GM19238 (cell line): ENCODE data around the gene KIF3A.

Source experiments
- DNase-seq: peaks from one replicate; pipeline ENCODE4 v3.0.0; 2011; ENCODE audit warnings: low spot score; ENCODE audit not compliant: insufficient read length

KIF3A gene

DNA sequence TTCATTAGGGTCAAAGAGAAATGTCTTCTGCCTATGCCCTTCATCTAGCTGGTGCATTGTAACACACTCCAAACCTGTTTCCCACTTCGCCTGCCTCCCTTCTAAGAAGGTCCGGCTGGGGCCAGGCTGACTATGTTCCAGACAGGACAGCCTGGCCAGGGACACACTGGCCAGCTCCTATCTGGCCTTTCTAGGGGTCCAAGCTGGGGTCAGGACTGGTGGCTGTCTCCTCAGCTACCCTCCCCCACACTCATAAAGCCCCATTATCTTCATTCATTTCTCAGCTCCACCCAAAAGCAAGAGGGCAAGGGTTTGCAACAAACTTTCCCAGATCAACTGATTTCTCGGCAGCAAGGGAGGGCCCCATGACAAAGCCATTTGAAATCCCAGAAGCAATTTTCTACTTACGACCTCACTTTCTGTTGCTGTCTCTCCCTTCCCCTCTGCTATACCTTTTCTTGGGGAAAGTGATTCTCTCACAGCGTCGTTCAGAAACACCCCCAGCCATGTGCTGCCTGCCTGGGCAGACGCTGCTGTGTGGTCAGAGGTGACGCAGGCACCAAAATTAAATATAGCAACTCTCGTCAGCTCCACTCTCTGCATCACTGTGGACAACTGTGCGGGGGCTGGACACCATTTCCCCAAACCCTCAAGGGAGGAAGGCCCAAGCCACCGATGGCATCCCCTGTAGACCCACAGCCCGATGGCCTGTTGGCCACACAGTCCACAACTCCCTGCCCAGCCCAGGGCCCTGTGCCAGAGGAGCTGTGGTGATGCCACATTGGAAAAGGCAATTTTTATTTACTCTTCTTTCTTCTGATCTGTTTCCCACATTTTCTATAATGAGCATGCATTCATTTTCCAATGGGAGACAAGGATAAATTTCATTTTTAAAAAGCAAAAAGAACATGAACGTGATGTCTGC lies 73.3 kb downstream of the KIF3A start:
- peak; percentile 68 for DNase-seq

DNA sequence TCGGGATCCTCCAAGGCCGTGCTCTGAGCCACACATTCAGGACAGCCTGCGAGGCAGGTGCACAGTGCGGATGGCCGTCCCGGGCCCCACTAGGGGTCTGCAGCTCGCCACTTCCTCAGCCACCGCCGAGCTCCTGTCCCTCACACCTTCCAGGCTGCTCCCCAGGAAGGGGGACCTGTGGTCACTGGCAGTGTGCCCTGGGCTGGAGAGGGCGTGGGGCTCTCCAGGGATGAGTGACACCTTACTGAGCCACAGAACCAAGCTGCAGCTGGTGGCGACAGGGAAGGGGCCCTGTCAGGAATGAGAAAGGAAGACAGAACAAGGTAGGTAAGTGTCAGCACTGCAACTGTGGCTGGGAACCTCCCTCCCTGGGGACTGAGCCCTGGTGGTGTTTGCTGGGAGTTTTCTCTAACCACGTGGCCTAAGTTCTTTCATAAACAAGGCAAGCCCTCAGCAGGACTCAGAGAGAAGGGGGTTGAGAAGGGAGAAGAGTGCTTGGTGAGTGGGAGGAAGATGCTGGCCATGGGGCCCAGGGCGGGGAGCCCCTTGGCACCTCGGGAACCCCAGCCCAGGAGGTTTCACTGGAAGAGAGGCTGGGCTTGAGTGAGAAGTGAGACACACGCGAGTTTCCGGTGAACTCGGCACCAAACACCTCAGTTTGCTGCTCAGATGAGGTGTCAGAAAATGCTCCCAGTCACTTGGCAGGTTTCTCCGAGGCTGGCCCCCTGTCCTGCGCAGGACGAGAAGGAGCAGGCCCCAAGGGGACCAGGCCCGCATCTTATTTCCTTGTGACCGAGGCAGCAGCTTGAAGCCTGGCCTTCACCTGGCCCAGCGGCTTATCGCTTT lies 74.2 kb downstream of the KIF3A start:
- DNase-seq: peak; percentile 80

DNA sequence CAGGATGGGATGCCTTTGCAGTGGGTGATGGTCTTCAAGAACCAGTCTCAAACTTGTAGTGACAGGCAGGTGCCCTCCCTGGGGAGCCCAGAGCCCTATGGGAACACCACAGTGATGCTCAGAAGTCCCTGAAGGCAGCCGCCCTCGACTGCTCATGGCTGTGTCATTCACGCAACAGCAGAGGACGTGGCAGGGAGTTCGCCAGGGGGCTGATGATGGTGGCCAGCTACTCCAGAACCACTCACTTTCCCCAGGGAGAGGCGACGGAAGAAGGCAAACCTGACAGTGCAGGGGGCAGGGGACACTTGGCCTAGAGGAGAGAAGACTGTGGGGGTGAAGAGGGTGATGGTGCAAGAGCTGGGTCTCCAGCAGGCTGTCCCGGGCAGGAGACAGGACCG lies 75.3 kb downstream of the KIF3A start:
- no peak for DNase-seq

DNA sequence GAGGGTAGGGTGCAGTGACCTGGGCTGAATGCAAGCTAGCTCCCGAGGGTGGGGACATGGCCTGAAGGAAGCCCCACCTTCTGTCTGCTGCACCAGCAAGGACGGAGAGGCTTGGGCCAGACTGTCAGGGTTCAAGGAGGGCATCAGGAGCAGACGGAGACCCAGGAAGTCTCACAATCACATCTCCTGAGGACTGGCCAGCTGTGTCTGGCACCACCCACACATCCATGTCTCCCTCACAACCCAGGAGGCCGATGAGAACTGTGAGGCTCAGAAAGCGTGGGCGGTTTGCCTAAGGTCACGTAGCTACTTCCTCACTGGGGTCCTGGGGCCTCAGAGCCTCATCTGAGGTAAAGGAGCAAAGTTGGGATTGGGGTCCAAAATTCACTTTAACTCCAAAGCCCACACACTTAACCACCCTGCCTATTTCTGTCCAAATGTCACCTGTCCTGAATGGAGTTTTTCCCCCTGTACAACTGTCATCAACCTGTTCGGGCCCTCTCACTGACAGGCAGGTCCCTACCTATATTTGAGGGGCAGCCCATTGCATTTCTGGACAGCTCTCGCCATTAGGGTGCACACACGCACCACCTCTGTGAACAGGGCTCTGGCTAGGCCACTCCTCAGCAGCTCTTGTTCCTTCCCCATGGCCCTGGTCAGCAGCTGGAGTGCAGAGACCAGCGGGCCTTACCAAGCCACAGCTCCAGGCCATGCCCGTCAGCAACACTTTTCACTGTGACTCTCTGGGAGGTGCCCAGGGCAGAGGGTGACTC lies 75.9 kb downstream of the KIF3A start:
- DNase-seq: no peak

DNA sequence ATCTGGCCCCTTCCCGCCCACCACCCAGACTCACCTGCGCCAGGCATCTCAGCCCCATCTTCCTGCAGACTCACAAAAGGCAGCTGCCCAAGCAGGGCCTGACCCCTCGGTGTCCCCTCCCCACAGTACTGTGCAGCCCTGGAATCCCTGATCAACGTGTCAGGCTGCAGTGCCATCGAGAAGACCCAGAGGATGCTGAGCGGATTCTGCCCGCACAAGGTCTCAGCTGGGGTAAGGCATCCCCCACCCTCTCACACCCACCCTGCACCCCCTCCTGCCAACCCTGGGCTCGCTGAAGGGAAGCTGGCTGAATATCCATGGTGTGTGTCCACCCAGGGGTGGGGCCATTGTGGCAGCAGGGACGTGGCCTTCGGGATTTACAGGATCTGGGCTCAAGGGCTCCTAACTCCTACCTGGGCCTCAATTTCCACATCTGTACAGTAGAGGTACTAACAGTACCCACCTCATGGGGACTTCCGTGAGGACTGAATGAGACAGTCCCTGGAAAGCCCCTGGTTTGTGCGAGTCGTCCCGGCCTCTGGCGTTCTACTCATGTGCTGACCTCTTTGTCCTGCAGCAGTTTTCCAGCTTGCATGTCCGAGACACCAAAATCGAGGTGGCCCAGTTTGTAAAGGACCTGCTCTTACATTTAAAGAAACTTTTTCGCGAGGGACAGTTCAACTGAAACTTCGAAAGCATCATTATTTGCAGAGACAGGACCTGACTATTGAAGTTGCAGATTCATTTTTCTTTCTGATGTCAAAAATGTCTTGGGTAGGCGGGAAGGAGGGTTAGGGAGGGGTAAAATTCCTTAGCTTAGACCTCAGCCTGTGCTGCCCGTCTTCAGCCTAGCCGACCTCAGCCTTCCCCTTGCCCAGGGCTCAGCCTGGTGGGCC lies 77.5 kb downstream of the KIF3A start:
- no peak for DNase-seq

DNA sequence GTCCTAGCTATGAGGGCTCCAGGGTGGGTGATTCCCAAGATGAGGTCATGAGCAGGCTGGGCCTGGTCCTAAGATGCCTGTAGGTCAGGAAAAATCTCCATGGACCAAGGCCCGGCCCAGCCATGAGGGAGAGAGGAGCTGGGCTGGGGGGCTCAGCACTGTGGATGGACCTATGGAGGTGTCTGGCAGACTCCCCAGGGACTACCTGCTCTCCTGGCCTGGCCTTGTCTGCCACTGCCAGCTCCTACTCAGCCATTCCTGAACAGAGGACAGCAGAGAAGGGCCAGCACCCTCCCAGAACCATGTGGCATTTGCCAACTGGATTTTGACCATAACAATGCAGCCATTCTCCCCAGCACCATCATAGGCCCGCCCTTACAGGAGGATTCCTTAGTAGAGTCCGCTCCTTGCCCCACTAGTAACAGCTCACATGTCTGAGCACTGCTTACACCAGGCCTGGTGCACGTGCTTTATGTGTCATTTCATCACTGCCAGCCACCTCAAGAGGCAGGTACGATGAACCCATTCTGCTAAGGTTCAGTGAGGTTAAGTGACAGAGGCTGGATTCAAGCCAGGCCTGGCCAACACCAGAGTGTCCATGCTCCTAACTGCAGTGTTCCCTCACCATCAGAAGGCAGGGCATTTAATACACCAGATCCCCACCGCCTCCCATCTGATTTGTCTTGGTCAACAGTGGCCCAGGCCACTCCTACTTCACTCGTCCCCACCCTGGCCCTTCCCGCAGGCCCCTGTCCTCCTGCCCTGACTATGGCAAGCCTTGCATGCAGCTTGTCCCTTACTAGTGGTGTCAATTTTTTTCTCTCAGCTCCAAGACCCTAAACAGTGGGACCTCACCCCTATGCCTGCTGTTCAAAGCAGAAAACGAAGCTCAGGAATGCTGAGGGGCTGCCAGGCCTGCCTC lies 78.7 kb downstream of the KIF3A start:
- DNase-seq: no peak

DNA sequence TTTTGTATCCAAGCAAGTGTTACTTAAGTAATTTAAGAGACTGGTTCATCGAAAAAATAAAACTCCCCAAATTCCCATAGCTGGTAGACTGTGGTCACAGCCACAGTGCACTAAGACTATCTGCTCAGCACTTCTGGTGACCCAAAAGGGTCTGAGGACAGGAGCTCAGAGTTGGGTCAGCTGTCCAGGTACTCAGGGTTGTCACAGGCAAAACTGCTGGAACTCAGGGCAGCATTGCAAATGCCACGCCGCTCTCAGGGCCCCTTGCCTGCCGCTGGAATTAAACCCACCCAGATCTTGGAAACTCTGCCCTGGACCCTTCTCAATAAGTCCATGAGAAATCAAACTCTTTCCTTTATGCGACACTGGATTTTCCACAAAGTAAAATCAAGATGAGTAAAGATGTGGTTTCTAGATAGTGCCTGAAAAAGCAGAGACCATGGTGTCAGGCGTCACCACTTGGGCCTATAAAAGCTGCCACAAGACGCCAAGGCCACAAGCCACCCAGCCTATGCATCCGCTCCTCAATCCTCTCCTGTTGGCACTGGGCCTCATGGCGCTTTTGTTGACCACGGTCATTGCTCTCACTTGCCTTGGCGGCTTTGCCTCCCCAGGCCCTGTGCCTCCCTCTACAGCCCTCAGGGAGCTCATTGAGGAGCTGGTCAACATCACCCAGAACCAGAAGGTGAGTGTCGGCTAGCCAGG lies 79.5 kb downstream of the KIF3A start, which contains the start of gene IL13:
Gene IL13, plus strand, starts transcription at position 498 of the 705 bp plus-strand sequence. Its CDS starts 14 bp downstream, at position 512.
- DNase-seq: no peak

DNA sequence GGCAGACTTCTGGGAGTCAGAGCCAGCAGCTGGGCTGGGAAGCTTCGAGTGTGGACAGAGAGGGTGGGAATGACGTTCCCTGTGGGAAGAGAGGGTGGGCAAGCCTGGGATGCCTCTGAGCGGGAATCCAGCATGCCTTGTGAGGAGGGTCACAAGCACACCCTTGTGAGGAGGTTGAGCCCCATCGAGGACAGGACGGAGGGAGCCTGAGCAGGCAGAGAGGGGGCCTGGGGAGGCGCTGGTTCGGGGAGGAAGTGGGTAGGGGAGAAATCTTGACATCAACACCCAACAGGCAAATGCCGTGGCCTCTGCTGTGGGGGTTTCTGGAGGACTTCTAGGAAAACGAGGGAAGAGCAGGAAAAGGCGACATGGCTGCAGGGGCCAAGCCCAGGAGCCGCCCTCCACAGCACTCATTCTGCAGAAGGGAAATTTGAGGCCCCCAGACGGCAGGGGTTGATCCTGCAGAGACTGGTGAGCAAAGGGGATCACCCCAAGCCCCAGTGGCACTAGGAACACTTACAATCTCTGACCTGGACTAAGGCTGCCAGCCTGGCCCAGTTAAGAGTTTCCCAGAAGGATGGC lies 80.5 kb downstream of the KIF3A start:
- DNase-seq: no peak

DNA sequence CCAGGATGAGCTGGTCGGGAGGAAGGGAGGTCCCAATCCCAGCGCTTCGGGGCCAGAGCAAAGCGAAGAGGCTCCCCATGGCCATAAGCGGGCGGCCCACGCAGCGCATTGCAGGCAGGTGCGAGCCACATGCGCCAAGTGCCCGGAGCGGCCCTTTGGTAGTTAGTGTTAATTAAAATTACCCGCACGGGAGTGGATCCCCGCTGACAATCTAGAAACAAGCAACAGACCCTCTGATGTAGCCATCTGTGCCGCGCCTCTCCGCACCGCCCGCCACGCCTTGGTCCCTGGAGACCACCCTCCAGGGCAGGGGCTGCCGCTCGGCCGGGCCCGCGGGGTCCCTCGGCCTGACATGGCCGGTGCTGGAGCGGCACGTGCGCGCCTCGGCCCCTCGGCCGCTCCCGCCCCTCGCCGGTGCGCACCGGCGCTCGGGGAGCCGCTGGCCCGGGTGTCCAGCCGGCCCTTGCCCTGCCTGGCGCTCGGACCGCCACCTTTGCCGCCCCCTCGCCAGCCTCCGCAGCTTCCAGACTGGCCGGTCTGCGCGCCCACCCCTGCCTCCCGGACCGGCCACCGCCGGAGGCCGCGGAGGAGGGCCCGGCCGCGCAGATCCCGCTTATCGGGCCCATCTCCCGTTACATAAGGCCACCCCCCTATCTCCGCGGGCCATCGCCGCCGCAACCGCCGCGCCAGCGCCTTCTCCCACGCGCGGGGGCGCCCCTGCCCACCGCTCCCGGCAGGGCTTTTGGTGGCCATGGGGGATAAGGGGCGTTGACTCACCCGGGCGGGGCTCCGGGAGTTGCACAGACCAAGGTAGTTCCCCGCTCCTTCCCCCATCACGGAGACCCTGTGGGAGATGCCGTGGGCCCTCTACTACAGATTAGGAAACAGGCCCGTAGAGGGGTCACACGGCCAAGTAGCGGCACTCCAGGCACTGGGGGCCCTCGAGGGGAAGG lies 81.2 kb downstream of the KIF3A start:
- no peak for DNase-seq

DNA sequence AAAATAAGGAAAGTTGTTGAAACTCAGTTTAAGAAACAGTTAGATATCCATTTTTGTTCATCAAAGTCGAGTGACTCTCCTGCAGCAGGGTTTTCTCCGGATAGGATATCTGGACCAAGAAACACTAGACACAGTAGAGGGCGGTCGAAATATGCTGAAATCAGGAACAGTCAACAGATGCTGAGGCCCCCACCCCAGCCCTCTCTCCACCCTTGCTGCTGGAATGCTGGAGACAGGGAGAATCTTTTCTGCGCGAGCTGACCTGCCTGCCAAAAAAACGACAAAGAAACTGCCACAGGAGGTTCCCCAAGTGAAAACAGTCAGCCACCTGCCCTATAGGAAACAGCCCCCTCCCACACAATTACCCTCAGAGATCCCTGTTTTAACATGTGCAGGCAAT lies 83.6 kb downstream of the KIF3A start:
- DNase-seq: no peak

DNA sequence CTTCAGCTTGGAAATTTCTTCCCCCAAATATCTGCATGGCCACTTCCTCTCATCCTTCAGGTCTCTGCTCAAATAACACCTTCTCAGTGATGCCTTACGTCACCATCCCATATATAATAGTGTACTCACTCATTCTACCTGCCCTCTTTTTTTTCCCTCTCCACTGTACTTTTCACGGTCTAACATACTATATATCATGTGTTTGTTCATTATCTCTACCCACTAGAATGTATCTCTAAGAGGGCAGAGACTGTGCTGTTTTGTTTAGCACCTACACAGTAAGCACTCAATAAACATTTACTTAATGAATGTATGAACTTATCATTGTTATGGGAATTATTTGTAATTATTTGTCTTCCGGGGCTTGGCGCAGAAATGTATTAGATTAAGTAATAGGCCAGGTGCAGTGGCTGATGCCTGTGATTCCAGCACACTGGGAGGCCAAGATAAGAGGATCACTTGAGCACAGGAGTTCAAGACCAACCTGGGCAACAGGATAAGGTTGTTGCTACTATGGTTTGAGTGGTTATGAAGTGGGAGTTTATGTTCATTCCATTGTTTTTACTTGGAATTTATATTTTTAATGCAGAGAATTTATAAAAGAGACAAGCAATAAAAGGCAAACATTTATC lies 85.4 kb downstream of the KIF3A start:
- DNase-seq: no peak

DNA sequence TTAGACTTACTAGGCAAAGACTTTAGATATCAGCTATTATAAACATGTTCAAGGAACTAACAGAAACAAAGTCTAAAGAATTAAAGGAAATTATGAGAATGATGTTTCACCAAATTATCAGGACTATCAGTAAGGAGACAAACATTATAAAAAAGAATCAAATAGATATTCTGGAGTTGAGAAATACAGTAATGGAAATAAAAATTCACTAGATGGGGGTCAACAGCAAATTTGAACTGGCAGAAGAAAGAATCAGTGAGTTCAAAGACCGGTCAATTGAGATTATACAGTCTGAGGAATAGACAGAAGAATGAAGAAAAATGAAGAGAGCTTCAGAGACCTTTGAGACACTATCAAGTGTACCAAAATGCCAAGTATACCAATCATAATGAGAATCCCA lies 89.0 kb downstream of the KIF3A start:
- DNase-seq: no peak

DNA sequence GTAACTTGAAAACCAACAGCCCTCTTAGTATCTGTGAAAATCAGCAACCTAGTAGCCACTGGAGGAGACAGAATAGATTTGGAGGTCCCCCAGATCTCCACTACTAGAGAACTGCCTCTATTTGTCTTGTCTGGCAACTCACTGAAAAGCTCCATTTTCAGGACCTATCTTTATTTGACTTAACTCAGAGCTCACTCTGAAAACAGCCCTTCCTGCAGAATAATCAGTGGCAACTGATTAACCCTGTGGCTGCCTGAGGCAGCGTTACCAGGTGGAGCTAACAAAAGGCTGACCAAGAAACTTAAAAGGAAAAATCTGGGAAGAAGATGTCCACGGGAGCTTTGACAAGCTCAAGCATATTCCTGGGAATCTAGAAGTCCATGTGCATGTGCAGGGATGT lies 89.9 kb downstream of the KIF3A start:
- DNase-seq: no peak

DNA sequence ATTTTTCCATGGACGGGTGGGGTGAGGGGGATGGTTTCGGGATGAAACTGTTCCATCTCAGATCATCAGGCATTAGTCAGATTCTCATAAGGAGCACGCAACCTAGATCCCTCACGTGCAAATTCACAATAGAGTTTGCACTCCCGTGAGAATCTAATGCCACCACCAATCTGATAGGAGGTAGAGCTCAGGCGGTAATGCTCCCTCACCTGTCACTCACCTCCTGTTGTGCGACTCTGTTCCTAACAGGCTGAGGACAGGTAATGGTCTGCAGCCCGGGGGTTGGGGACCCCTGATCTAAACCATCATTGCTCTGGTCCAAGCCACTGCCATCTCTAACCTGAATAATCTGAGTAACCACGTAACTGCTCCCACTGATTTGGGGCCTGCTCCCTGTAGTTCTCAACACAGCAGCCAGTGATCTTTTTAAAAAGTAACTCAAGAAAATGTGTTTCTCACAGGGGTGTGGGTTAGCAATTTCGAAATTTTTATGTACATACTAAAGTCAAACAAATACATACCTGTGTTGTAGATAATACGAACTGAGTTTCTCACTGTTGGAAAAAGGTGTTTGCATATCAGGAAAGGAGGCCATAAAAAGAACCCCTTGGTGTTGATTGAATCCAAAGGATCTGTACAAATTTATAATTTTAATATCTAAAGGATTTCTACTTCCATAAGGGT lies 90.6 kb downstream of the KIF3A start:
- DNase-seq: no peak

DNA sequence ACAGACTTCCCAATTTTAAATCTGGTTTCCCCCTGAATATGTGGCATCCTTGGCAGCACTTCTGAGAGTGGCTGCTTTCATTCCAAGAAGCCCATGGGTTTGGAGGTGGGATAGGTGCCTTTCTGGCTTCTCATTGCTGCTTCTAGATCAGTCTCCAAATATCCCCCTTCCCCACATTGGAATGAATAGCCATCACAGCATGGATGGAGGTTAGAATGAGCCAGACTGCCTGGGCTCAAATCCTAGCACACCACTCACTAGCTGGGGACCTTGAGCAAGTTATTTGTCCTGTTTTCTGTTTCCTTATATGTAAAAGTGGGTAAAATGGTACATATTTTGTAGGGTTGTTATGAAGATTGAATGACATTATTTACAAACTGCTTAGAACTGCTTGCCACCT lies 93.2 kb downstream of the KIF3A start:
- no peak for DNase-seq
